ENCODE data around the gene OTUB2.
A peak's percentile ranks its signal among the peaks of the same experiment; 100 is the strongest.

OTUB2 gene

DNA sequence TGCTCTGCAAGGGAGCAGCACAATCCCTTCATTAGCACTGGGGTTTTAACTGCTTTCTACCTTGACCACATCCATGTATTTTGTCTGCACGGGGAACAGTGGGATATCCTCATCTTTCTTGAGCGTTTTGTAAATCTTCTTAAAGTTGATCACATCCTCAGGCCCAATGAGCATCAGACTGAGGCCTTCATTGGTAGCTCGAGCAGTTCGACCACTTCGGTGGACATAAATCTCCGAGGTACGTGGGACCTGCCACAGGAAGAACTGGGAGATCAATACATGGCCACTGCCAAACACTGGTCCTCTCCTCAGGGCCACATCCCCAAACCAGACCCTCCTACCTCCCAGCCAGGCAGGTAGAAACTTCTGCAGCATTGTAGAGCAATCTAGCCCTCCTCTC, 28.8 kb downstream of the OTUB2 start:
- H3K9ac ChIP-seq: no peak overlapping the region
- H3K27me3 ChIP-seq (ENCODE audit: insufficient read depth, low read depth): no peaks in the 10 kb centered on the region
- H3K4me1 ChIP-seq (ENCODE audit: low read depth, poor library complexity, severe bottlenecking): peaks cover 89% of the 10 kb centered on the region
- peaks cover 4% of the 10 kb centered on the region; the same call in 1 of the 2 replicates for H3K36me3 ChIP-seq (ENCODE audit: insufficient read depth)
- no peak overlapping the region for H3K27ac ChIP-seq
- no peak overlapping the region for H3K4me2 ChIP-seq
- no peak overlapping the region for H2AFZ ChIP-seq (ENCODE audit: low read depth)
- H4K20me1 ChIP-seq (ENCODE audit: insufficient read depth): 0 out of 2 replicates have a peak, but pooled peaks cover 5% of the 10 kb centered on the region
- H3K79me2 ChIP-seq (ENCODE audit: insufficient read depth, low read depth): peaks cover 12% of the 10 kb centered on the region; the same call in 1 of the 2 replicates
- H3K4me3 ChIP-seq (IDR thresholded peaks at IDR 0.05; ENCODE audit: insufficient read depth, low read depth, low read length): no peak overlapping the region
- TF ChIP-seq, protein P1, sequence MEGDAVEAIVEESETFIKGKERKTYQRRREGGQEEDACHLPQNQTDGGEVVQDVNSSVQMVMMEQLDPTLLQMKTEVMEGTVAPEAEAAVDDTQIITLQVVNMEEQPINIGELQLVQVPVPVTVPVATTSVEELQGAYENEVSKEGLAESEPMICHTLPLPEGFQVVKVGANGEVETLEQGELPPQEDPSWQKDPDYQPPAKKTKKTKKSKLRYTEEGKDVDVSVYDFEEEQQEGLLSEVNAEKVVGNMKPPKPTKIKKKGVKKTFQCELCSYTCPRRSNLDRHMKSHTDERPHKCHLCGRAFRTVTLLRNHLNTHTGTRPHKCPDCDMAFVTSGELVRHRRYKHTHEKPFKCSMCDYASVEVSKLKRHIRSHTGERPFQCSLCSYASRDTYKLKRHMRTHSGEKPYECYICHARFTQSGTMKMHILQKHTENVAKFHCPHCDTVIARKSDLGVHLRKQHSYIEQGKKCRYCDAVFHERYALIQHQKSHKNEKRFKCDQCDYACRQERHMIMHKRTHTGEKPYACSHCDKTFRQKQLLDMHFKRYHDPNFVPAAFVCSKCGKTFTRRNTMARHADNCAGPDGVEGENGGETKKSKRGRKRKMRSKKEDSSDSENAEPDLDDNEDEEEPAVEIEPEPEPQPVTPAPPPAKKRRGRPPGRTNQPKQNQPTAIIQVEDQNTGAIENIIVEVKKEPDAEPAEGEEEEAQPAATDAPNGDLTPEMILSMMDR (conservative IDR thresholded peaks at IDR 0.05; ENCODE audit: low read depth, low read length): no peak

DNA sequence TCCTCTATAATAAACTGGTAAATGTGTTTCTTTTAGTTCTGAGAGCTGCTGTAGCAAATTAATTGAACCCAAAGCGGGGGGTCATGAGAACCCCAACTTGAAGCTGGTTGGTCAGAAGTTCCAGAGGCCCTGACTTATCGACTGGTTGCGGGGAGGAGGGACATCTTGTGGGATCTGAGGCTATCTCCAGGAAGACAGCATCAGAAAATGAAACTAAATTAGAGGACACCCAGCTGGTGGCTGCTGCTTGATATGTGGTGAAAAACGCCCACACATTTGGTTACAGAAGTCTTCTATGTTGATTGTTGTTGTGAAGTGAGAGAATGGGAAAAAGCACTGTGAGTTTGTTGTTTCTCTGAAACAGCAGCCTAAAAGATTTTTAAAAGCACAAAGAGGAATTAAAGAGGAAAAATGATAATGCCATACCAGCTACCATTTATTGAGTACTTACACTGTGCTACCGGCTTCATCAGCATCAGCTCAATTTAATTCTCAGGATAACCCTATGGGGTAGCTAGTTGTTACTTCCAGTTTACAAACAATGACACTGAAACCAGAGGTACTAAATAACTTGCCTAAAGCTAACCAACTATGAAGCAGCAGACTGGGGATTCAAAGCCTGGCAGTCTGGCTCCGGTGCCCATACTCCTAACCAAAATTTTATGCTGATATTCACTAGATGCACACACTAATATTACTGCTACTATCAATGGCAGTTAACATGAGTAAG, 30.6 kb downstream of the OTUB2 start:
- Histone ChIP-seq H4K20me1 (ENCODE audit: insufficient read depth) (0 out of 2 replicates have a peak, but pooled peaks cover 5% of the 10 kb centered on the region), H3K4me3 (IDR thresholded peaks at IDR 0.05; ENCODE audit: insufficient read depth, low read depth, low read length) (no peak overlapping the region), H3K36me3 (ENCODE audit: insufficient read depth) (peaks cover 4% of the 10 kb centered on the region; the same call in 1 of the 2 replicates), H3K27ac (peak overlapping the region; percentile 42), H3K4me2 (peak overlapping the region; percentile 9), H3K79me2 (ENCODE audit: insufficient read depth, low read depth) (peaks cover 16% of the 10 kb centered on the region; the same call in 1 of the 2 replicates), H3K27me3 (ENCODE audit: insufficient read depth, low read depth) (no peaks in the 10 kb centered on the region), H3K4me1 (ENCODE audit: low read depth, poor library complexity, severe bottlenecking) (peaks cover 85% of the 10 kb centered on the region), H2AFZ (ENCODE audit: low read depth) (no peak overlapping the region), H3K9ac (no peak overlapping the region)
- TF ChIP-seq, protein P1 (conservative IDR thresholded peaks at IDR 0.05; ENCODE audit: low read depth, low read length): no peak

DNA sequence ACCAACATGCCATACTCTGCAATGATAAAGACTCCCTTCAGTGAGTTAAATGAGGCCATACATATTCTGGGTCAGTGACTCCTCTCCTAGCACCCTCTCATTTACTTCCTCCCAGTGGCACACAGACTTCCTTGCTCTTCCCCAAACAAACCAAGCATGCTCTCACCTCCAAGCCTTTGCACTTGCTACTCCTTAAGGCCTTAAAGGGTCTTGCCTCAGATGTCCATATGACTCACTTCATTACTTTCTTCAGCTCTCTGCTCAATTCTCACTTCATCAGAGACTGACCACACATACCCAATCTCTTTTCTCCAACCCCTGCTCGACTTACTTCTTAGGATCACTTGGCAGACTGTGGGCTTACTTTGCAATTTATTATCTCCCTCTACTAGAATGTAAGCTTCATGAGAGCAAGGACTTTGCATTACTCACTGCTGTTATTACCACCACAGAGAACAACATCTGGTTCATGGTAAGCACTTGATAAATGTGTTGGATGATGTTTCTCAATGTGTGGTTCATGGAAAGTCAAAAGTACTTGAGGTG, 32.1 kb downstream of the OTUB2 start:
- Histone ChIP-seq H3K36me3 (ENCODE audit: insufficient read depth) (peaks cover 4% of the 10 kb centered on the region; the same call in 1 of the 2 replicates), H3K9ac (no peak overlapping the region), H3K4me2 (peak overlapping the region; percentile 9; the same call in 1 of the 2 replicates), H3K79me2 (ENCODE audit: insufficient read depth, low read depth) (peaks cover 28% of the 10 kb centered on the region; the same call in 1 of the 2 replicates), H2AFZ (ENCODE audit: low read depth) (no peak overlapping the region), H3K4me3 (IDR thresholded peaks at IDR 0.05; ENCODE audit: insufficient read depth, low read depth, low read length) (no peak overlapping the region), H3K27me3 (ENCODE audit: insufficient read depth, low read depth) (no peaks in the 10 kb centered on the region), H4K20me1 (ENCODE audit: insufficient read depth) (0 out of 2 replicates have a peak, but pooled peaks cover 7% of the 10 kb centered on the region), H3K27ac (peak overlapping the region; percentile 42; the same call in 1 of the 2 replicates), H3K4me1 (ENCODE audit: low read depth, poor library complexity, severe bottlenecking) (peaks cover 71% of the 10 kb centered on the region)
- TF ChIP-seq, protein P1 (conservative IDR thresholded peaks at IDR 0.05; ENCODE audit: low read depth, low read length): no peak

DNA sequence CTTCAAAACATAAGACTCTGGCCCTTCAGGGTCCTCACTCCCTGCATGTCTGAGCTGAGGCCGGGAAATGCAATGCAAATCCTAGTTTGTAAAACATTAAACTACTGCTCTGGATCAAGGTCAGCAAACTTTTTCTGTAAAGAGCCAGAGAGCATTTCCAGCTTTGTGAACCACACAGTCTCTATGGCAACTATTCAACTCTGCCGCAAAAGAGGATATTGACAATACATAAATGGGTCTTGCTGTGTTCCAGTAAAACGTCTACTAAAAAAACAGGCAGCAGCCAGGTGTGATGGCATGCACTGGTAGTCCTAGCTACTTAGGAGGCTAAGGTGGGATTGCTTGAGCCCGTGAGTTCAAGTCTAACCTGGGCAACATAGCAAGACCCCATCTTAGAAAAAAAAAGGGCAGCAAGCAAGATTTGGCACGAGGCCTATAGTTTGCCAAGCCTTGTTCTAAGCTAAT, 32.6 kb downstream of the OTUB2 start:
- H3K4me1 ChIP-seq (ENCODE audit: low read depth, poor library complexity, severe bottlenecking): peaks cover 67% of the 10 kb centered on the region
- peaks cover 4% of the 10 kb centered on the region; the same call in 1 of the 2 replicates for H3K36me3 ChIP-seq (ENCODE audit: insufficient read depth)
- H4K20me1 ChIP-seq (ENCODE audit: insufficient read depth): peaks cover 12% of the 10 kb centered on the region; the same call in 1 of the 2 replicates

More for the DNA sequence above, 32.6 kb downstream of the OTUB2 start:
- H3K27me3 ChIP-seq (ENCODE audit: insufficient read depth, low read depth): no peaks in the 10 kb centered on the region
- H3K4me2 ChIP-seq: peak overlapping the region; percentile 9; the same call in 1 of the 2 replicates
- H3K79me2 ChIP-seq (ENCODE audit: insufficient read depth, low read depth): peaks cover 33% of the 10 kb centered on the region; the same call in 1 of the 2 replicates
- peak overlapping the region; percentile 42; the same call in 1 of the 2 replicates for H3K27ac ChIP-seq
- H2AFZ ChIP-seq (ENCODE audit: low read depth): no peak overlapping the region
- H3K9ac ChIP-seq: no peak overlapping the region
- TF ChIP-seq, protein P1 (conservative IDR thresholded peaks at IDR 0.05; ENCODE audit: low read depth, low read length): no peak
- no peak overlapping the region for H3K4me3 ChIP-seq (IDR thresholded peaks at IDR 0.05; ENCODE audit: insufficient read depth, low read depth, low read length)
